GM20000 (cell line): Measurements from ENCODE around the gene TANC1.
A peak's percentile ranks its signal among the peaks of the same experiment; 100 is the strongest.

Experiments
- DNase-seq: peaks from one replicate; pipeline ENCODE4 v3.0.0; 2012; ENCODE audit warnings: low spot score
- CTCF ChIP-seq: IDR thresholded peaks from 2 replicates; pipeline ENCODE4 v1.5.1; 2012; ENCODE audit warnings: mild to moderate bottlenecking, control low read depth; ENCODE audit errors: extremely low read depth, missing control alignments

The TANC1 gene

DNA sequence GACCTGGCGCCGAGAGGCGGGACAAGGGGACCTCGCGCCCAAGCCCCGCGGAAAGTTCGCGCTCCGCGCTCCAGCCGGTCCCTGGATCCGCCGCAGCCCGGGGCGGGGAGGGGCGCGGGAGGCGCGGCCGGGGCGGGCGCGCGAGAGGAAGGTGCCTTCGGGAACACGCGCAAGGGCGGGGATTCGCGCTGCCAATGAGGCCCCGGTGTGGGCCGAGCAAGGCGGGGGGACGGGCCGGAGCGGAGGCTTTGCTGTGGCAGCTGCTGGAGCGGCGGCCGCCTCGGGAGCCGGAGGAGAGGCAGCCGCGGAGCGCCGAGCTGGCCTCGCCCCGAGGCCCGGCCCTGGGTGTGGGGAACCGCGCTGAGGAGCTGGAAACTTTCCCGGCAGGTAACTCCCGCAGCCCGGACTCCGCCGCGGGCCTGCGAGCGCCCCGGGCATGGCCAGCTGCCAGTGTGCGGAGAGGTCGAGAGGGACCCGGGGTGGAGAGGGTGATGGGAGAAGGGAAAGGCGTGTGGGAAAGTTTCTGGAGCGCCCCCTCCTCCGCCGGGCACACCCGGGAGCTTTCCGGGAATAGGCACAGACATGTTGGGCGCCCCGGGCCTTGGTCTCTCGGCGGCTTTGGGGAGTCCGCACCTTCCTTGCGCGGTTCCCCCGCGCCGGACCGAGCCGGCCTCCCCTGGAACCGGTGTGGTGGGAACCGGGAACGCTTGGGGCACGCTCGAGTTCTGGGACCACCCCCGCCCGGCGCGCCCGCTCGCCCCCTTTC, at the start of gene TANC1:
TSS of gene TANC1 (plus strand) at position 245 of the 766 bp plus-strand sequence. CDS start 97,271 bp downstream, outside the sequence.
- no peak for TF ChIP-seq CTCF
- peak; percentile 84 for DNase-seq

- no peak for DNase-seq
- no peak for TF ChIP-seq CTCF
Measured at GRCh38 chr2:158921599-158922408, 46.6 kb upstream of the TANC1 start.

DNA sequence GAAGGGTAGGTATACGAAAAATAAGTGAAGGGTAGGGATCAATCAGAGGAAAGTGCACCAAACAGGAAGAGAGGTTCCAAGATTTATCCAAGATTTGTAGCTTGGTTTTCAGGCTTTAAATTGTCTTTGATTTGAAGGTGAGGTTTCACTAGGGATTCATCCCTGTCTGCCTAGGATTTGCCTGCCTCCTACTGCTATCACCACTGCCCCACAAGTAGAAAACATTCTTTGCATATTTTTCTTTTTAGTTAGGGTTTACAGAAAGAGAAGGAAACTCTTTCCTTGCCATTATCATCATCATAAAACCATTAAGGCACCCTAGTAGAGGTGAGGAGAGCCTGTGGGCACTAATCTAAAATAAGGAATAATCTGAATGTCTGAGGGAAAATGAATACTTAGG, 45.8 kb upstream of the TANC1 start:
- TF ChIP-seq CTCF = no peak
- no peak for DNase-seq

DNA sequence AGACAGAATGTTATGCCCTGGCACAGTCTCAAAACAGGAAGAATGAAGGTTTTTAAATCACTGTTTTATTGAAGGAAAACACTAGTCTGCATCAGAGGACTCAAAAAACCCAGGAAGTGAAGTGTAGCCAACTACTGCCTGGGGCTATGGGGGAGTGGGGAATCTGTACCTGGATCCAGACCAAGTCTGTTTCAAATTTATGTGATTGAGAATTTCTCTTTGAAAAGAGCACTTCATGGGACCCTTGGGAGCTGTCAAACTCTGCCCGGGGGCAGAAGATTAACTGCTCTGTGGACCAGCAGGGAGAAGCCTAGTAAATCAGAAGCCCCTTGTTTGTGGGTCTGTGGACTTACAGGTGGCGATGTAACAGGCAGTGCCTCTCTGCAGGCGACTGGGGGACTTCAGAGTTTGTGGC, 45.3 kb upstream of the TANC1 start:
- no peak for TF ChIP-seq CTCF
- DNase-seq = no peak

- no peak for TF ChIP-seq CTCF
- DNase-seq = no peak
Measured at GRCh38 chr2:158923641-158924040, 44.8 kb upstream of the TANC1 start.

GRCh38 chr2:158926478-158926948, 41.9 kb upstream of the TANC1 start:
- no peak for DNase-seq
- TF ChIP-seq CTCF = no peak

GRCh38 chr2:158928515-158928914, 39.9 kb upstream of the TANC1 start:
- TF ChIP-seq CTCF = no peak
- no peak for DNase-seq
